Stimulated activated CD4-positive, alpha-beta T cell treated with anti-CD3 and anti-CD28 coated beads, Interleukin-4, amount 100 ng/mL, for 48 hours (primary cell): ENCODE measurements around the gene ITGA11.
"Not testable (repeated sequence)": the region's sequence is repeated elsewhere in the genome, so short reads cannot be mapped to it uniquely, and the experiment has no call there.

Experiments used
- DNase-seq, 2 donors: peaks; one replicate each; pipeline ENCODE4 v3.0.0-alpha.2; 2020; ENCODE audit warnings: low read depth in 2 of 2

Gene ITGA11

DNA sequence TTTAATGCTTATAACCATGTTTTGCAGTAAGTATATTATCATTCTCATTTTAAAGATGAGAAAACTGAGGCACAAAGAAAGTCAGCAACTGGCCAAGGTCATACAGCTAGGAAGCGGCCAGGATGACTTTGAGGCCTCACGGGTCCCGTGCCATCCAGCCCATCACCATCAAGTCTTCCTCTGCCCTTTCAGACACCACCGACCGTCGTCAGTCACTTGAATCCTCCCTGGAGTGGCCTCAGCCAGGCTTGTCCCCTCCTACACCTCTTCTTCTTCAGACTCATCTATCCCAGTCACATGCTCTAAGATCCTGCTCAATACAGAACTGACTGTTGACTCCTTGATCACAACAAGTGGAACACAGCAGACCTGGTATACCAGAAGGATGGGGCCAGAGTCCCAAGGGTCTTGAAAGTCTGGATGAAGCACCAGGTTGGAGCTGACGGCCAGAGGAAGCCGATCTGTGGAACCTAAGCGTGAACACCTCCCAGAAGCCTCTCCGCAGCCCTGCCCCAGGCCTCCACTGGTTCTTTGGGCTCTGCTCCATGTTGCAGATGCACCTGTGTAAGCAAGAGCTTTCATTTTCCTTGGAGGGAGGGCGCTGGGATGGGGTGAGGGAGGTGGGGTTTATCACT is 22.1 kb downstream of the ITGA11 start:
- DNase-seq = no peak

DNA sequence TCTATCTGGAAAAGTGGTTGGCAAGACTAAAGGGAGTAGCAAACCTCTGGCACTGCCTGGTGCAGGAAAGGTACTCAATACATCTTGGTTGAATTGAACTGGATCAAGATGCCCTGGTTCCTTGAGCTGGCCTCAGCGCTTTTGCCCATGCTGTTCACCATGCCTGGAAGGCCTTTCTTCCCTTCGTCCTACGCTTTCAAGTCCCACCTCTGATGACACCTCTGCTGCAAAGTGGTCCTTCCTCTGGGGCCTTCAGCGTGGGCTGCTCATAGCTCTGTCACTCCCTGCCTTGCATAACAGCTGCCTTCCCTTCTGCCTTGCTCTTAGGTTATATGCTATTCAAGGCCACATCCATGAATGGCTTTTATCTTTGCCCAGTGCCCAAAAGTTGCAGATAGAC is 23.0 kb downstream of the ITGA11 start:
- DNase-seq = no peak

DNA sequence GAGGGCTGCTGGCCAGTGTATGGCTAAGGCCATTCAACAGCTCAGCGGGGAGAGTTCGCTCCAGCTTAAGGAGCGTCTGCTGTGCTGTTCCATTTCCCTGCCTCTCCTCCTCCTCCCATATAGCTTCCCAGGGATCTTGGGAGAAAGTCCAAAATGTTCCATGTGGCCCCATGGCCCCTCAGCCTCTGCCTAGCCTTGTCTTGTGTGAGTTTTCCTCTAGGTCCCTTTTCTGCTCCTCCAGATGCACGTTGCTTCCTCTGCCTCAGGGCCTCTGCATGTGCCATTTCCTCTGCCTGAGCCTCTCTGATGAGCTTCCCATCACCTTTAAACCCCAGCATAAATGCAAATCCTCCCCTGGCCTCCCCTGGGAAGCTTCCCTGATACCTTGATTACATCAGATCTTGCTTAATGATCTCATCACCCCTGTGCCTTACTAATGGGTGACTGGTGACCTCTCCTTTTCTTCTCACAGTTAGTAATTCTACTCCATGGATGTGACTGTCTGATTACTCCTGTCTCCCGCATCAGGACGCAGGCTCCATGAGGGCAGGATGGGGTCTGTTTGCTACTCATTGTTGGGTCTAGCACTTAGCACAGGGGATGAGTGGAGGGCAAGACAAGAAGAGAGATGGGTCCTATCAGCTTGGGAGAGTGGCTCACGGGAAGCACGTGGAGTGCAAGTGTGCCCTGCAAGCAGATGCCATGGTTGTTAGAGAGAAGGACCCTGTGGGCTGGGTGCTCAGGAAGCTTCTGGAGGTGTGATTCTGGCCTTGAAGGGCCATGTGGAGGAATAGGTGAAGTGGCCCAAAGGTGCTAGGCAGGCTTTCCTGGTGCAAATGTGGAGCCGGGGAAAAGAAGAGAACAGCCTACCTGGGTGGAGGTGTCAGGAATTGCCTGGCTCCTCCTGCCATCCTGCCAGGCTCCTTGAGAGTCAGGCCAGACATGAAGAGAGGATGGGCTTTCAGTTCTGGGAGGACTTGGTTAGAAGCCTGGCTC is 23.8 kb downstream of the ITGA11 start:
- no peak for DNase-seq

DNA sequence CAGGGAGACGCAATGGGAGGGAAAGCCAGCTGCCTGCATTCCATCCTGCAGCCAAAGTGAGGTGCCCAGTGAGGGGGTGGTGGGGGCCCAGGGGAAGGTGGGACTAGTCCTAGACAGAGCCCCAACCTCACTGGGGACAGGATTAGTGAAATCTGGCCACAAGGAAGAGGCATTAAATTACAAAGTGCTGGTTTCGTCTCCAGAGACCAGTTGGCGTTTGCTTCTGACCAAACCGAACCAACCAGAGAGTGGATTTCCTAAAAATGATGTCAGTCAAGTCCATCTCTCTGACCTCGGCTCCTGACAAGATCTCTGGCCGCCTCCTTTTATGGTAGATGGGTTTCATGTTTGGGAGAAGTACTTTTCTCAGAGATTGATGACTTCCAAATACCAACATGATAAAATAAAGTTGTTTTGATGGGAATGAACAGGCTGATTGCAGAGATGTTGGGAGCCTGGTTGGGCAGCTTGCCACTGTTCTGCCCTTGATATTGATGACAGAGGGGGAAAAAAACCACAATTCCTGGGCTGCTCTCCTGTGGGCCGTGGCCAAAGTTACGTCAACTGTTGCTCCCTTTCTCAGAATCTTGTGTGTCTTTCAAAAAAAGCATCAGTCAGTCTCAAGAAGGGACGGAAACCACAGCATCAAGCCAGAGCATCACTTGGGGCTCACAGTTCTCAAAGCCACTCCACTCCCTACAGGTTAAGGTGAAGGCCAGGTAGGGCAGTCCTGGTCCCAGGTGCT is 24.6 kb downstream of the ITGA11 start:
- no peak for DNase-seq

DNA sequence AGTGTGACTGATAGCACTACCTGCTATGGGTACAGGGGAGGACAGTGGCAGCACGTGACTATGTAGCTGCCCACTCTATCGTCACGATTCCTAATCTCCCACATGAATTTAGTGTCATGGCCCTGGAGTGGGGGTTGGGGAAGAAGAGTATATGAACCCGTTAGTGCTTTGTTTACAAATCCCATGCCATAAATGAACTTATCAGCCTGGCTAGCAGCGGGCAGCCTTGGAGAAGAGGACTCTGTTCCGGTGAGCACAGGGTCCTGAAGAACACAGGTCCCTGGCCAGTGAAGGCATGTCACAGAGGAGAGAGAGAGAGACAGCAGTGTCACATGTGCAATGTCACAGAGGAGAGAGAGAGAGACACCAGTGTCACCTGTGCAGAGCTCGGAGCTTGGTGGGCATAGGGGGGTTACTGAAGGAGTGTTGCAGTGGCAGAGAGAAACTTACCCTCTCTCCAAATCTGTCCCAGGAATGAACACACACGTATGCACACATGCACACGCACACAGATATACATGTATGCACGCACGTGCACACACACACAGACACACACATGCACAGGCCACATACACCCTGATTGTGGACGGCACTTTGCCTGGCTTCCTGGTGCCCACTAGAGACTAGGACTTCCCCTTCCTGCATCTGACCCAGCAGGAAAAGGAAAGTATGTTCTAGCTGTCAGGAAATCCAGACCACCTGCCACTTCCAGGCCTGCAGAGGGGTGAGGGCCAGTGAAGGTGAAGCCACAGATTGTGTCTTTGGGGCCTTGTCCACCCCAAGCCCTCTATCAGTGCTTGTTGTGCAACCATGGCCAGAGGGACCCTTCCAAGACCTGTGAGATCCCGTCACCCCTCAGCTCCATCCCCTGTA is 26.3 kb downstream of the ITGA11 start:
- DNase-seq = no peak

DNA sequence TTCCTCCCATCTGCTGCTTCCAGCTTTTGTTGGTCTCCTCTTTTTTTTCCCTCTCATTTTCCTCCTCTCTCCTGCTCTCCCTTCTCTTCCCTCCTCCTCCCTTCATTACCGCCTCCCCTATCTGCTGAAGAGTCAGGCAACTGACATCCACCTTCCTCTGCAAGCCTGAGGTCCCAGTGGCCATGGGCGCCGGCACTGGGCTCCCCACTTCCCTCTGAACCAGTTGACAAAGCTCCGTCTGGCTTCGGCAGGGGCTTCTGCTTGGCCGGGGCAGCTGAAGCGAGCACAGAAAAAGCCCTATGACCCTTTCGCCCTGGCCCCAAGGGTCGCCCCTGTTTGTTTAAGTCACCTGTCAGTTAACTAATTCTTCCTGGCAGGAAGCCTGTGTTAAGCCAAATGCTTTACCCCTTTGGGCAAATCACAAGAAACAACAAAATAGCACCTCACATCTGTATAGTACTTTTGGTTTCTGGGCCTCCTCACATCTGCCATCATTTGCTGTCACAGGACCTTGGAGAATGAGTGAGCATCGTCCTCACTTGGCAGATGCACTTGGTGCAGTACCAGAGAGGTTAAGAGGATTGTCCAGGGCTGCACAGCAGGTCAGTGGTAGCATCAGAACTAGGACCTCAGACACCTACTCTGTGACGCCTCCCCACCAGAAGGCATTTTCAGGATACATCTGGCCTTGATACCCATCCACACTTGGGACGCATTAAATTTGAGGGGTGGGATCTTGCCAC is 27.7 kb downstream of the ITGA11 start:
- no peak for DNase-seq

DNA sequence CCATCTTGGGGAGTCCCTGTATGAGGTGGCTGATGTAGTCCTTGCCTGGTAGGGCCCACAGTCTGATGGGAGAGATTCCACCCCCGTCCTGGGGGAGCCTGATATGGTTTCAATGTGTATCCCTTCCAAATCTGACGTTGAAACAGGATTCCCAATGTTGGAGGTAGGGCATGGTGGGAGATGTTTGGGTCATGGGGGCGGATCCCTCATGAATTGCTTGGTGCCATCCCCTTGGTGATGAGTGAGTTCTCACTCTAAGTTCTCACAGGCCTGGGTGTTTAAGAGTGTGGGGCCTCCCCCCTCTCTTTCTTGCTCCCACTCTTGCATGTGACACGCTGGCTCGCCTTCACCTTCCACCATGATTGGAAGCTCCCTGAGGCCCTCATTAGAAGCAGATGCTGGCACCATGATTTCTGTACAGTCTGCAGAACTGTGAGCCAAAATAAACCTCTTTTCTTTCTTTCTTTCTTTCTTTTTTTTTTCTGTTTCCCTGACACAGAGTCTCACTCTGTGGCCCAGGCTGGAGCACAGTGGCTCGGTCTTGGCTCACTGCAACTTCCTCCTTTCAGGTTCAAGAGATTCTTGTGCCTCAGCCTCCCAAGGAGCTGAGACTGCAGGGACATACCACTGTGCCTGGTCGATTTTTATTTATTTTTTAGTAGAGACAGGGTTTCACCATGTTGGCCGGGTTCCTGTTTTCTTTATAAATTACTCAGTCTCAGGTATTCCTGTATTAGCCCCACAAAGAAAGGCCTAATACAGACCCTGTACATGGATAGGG is 28.6 kb downstream of the ITGA11 start:
- no peak for DNase-seq

DNA sequence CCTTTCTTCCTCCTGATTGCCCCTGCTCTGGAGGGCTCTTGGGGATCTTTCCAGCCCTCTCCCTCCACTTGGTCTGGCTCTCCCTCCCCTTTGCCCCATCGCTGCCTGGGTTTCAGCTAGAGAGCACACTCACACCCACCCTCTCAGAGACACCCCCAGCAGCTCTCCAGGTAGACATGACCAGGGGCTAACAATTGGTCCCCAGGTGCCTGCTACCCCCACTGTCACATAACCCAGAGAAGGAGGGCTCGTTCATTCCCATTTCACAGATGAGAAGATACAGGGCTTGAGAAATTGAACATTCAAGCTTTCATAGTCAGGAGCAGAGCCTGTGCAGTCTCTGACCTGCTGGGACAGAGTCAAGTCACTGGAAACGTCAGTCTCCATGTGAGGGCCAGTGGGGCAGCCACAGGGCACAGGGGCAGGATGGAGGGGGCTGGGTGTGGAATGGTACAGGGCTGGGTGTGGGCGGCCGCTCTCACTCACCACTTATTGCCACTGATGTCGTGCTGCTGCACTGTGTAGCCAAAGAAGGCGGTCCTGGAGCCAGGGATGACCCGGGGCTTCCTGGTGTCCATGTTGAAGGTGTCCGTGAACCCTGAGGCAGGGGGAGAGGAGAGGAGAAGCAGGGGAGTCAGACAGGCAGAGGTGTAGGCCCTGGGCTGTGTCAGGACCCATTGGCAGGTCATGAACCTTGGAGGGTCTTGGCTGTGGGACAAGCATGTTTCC is 29.4 kb downstream of the ITGA11 start:
- DNase-seq = no peak

DNA sequence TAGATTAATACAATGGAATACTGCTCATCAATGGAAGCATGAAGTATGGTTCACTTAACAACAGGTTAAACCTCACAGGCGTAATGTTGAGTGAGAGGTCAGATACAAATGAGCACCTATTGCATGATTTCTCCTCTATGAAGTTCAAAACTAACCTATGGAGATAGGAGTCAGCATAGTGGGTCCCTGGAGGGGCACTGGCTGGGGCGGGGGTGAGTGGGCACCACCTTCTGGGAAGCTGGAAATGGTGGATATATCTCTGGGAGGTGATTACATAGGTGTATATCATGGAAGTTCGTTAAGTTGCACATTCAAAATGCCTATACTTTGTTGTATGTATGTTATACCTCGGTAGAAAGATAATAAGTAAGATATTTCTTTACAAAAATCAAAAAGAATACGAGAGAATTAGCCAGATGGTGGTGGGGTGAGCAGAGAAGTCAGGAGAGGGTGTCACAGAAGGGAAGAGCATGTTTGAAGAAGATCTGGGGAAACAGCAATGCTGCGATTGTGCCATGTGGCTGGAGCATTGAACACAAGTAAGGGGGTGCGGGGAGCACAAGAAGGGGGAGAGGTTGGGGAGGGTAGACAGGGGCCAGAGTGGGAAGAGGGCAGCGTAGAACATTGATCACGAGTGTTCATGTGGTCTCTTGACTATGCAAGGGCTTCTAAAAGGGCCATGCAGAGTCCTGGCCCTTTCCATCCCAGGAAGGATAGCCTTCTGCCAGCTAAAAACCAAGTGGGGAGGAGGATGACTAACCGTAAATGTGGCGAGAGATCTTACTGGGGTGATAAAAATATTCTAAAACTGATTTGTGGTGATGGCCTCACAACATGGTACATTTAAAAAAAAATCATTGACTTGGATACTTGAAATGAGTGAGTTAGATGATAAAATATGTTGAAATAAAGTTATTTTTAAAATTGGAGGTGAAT is 30.2 kb downstream of the ITGA11 start:
- no peak for DNase-seq

DNA sequence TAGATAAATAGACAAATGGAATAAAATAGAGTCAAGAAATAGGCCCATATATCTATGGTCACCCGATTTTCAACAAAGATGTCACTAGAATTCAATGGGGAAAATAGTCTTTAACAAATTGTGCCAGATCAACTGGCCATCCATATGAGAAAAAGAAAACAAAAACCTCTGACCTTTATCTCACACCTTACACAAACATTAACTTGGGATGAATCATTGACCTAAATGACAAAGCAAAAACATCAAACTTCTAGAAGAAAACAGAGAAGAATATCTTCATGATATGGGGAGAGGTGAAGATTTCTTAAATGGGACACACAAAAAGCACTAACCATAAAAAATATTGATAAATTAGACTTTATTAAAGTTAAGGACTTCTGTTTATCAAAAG is 31.9 kb downstream of the ITGA11 start:
- DNase-seq = no peak

DNA sequence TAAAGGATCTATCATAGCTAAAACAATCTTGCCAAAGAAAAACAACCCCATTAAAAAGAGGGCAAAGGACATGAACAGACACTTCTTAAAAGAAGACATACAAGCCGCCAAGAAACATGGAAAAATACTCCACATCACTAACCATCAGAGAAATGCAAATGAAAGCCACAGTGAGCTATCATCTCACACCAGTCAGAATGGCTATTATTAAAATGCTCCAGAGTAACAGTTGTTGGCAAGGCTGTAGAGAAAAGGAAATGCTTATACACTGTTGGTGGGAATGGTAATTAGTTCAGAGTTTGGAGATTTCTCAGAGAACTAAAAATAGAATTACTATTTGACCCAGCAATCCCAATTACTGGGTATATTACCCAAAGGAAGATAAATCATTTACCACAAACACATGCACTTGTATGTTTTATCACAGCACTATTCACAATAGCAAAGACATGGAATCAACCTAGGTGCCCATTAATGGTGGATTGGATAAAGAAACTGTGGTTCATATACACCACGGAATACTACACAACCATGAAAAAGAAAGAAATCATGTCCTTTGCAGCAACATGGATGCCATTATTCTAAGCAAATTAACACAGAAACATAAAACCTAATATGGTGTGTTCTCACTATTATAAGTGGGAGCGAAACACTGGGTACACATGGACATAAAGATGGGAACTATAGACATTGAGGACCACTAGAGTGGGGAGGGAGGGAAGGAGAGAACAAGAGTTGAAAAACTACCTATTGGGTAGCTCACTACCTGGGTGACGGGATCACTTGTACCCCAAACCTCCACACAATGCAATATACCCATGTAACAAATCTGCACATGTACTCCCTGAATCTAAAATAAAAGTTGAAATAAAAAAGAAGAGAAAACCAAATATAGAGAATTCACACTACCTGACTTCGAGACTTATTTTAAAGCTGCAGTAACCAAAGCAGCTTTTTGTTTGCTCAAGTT is 32.6 kb downstream of the ITGA11 start:
- no peak for DNase-seq

DNA sequence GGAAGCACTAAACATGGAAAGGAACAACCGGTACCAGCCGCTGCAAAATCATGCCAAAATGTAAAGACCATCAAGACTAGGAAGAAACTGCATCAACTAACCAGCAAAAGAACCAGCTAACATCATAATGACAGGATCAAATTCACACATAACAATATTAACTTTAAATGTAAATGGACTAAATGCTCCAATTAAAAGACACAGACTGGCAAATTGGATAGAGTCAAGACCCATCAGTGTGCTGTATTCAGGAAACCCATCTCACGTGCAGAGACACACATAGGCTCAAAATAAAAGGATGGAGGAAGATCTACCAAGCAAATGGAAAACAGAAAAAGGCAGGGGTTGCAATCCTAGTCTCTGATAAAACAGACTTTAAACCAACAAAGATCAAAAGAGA is 34.0 kb downstream of the ITGA11 start:
- DNase-seq = not testable (repeated sequence)

DNA sequence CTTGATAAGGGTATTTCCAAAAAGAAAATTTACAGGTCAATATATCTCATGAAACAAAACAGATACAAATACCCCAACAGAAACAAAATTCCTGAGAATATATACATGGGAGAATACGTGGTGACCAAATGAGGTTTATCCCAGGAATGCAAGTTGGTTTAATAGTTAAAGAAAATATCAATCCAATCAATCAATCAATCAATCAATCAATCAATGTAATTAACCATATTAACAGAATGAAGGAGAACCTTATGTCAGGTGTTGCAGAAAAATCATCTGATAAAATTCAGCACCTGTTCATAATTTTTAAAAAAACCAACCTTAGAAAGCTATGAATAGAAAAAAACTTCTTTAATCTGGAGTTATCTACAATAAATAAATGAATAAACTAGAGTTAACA is 35.9 kb downstream of the ITGA11 start:
- no peak for DNase-seq

DNA sequence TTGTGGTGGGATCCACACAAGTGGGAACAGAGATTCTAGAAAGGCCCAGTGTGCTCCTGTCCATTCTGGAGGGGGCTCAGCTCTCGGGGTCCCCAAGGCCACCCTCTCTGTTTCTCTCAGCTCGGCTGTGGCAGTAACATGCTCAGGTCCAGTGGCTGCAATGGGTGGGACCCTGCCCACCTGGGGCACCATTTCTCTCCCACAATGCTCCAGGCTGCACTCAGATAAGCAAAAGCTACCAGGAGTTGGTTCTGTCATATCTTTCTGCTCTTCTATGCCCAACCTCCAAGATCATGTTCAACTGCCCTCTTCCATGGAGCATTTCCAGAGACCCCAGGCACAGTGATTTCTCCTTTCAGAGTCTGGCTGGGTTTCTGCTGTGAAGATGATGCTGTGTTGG is 40.8 kb downstream of the ITGA11 start:
- DNase-seq = no peak

DNA sequence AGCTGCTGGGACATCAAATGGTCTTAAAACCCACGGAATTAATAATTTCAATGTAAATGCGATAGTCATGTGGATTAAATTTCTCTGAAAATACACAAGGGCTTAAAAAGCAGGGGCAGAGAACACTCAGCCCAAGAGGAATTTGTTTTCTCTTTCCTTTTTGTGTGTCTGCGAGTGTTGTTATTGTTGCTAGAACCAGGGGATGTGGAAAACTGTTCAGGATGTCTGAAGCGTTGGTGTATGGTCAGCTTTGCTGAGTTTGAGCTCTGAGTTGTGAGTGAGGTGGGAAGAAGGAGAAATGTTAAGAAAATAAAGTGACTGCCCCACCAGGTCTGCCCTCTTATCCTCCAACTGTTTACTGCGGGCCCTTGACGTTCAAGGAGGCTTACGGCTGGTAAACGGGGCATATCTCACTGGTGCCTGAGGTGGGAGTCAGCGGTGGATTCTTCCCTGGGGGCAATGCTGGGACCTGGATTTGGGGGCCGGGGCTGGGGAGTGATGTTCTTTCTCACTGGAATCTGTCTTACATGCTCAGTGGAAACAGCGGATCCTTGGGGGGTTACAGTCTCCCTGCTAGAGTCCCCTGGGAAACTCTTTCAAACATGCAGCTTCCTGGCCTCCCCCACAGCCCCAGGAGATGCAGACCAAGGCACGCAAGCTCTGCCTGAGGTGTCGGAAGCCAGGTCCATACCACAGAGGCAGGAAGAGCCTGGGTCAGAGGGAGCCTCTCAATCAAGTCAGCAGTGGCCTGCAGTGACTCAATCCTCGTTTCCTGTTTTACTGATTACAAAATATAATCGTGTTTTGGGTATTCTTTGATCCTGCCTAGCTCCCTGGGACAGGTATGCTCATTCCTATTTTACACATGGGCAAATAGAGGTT is 41.8 kb downstream of the ITGA11 start:
- no peak for DNase-seq
